ENCODE measurements around the gene CARHSP1.
"Not testable (repeated sequence)": the region's sequence is repeated elsewhere in the genome, so short reads cannot be mapped to it uniquely, and the experiment has no call there.

The CARHSP1 gene

GRCh38 chr16:8868416-8869211 lies at the start of gene CARHSP1:
Gene CARHSP1, minus strand, starts transcription at chr16:8869006. Its CDS starts 9,678 bp downstream, at chr16:8859328.
- DNase-seq (ENCODE audit: low read depth in 2 of 2), result peak; percentile 72 to 76

- DNase-seq (ENCODE audit: low read depth in 2 of 2), result not testable (repeated sequence)
Measured at GRCh38 chr16:8917336-8917735, 48.5 kb upstream of the CARHSP1 start.

GRCh38 chr16:8916541-8917225 lies 47.9 kb upstream of the CARHSP1 start:
- DNase-seq (ENCODE audit: low read depth in 2 of 2), result no peak

GRCh38 chr16:8915722-8916301 lies 47.0 kb upstream of the CARHSP1 start:
- no peak for DNase-seq (ENCODE audit: low read depth in 2 of 2)

GRCh38 chr16:8914098-8914497 lies 45.3 kb upstream of the CARHSP1 start:
- no peak for DNase-seq (ENCODE audit: low read depth in 2 of 2)

GRCh38 chr16:8912793-8913192 lies 44.0 kb upstream of the CARHSP1 start:
- no peak for DNase-seq (ENCODE audit: low read depth in 2 of 2)

- DNase-seq (ENCODE audit: low read depth in 2 of 2), result no peak
Measured at GRCh38 chr16:8910811-8911210, 42.0 kb upstream of the CARHSP1 start.

- no peak for DNase-seq (ENCODE audit: low read depth in 2 of 2)
Measured at GRCh38 chr16:8908810-8909468, 40.1 kb upstream of the CARHSP1 start.

GRCh38 chr16:8907096-8907495 lies 38.3 kb upstream of the CARHSP1 start:
- DNase-seq (ENCODE audit: low read depth in 2 of 2), result no peak

- DNase-seq (ENCODE audit: low read depth in 2 of 2), result no peak
Measured at GRCh38 chr16:8905795-8906591, 37.2 kb upstream of the CARHSP1 start.

- DNase-seq (ENCODE audit: low read depth in 2 of 2), result no peak
Measured at GRCh38 chr16:8905168-8905762, 36.5 kb upstream of the CARHSP1 start.

- DNase-seq (ENCODE audit: low read depth in 2 of 2), result no peak
Measured at GRCh38 chr16:8904018-8904430, 35.2 kb upstream of the CARHSP1 start.

GRCh38 chr16:8903004-8903403 lies 34.2 kb upstream of the CARHSP1 start:
- no peak for DNase-seq (ENCODE audit: low read depth in 2 of 2)

- no peak for DNase-seq (ENCODE audit: low read depth in 2 of 2)
Measured at GRCh38 chr16:8901320-8901861, 32.6 kb upstream of the CARHSP1 start.

- DNase-seq (ENCODE audit: low read depth in 2 of 2), result no peak
Measured at GRCh38 chr16:8900343-8900742, 31.5 kb upstream of the CARHSP1 start.

GRCh38 chr16:8899709-8900317 lies 31.0 kb upstream of the CARHSP1 start:
- DNase-seq (ENCODE audit: low read depth in 2 of 2), result no peak

- DNase-seq (ENCODE audit: low read depth in 2 of 2), result no peak
Measured at GRCh38 chr16:8898660-8899318, 30.0 kb upstream of the CARHSP1 start.

- no peak for DNase-seq (ENCODE audit: low read depth in 2 of 2)
Measured at GRCh38 chr16:8894736-8895334, 26.0 kb upstream of the CARHSP1 start.

GRCh38 chr16:8893976-8894690 lies 25.3 kb upstream of the CARHSP1 start:
- no peak for DNase-seq (ENCODE audit: low read depth in 2 of 2)
